HG03460 (cell line): Measurements from ENCODE around the gene SFMBT2.

Experiments
- ATAC-seq: cut with Tn5 transposase; IDR thresholded peaks from one replicate; pipeline ENCODE4 v1.9.1; 2021; ENCODE audit not compliant: unreplicated experiment

Gene SFMBT2

DNA sequence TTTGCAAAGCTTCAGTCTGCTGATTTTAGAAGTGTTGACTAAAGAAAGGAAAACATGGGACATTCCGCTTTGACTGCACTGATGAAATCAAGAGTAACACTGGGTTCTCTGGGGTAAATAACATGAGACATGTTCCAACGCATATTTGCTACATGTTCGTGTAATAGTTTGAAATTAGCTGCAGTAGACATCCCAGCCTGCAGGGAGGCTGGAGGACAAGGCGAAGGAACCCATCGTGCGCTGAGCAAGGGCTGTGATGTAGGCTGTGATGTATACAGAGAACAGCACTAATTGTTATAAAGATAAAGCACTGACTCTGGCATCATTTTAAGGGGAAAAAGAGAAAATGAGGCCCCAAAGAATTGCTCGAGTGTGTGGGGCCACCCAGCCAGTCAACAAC is 40.3 kb downstream of the SFMBT2 start:
- ATAC-seq, result no peak

DNA sequence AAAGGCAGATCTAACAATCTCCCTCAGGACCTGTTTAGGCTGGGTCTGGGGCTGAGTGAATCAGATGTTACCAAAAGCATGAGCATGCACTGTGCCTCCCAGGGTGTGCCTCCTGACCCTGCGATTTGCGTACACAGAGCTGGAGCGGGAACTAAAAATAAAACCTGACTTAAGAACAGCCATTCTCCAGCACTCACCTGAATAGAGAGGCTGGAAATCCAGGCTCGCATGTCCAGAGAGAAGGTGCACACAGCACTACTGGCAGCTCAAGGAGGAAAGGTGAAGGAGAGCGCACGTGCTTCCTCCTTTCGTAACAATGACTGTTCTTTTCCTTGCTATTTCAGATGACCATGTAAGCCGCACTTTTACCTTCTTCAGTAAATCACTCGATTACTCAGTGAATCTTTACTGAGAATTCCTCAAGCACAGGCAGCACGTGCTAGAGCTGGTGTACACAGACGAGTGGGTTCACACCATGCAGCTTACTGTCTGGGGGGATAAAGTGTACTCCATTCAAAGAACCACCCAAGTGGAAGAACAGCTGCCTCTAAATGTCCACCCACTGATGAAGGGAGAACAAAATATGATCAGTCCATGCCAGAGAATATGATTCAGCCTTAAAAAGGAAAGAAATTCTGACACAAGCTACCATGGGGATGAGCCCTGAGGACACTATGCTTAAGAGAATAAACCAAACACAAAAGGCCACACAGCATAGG is 45.6 kb downstream of the SFMBT2 start:
- no peak for ATAC-seq

DNA sequence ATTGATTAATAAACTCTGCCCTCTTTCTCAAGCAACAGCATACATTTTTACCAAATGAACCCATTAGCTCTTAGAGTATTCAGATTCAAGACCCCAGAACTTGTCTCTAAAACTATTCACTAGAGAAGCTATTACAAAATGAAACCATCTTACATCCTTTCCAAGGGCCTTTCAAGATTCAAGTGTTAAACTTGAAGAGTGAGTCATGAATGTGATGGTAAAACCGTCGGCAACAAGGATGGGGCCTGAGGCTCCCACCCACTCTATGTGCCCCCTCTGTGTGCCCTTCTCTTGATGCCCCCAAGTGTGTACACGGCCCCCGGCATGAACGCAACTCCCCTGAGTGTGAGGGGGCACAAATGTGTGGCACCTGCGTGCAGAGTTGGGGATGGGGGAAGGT is 46.4 kb downstream of the SFMBT2 start:
- no peak for ATAC-seq

DNA sequence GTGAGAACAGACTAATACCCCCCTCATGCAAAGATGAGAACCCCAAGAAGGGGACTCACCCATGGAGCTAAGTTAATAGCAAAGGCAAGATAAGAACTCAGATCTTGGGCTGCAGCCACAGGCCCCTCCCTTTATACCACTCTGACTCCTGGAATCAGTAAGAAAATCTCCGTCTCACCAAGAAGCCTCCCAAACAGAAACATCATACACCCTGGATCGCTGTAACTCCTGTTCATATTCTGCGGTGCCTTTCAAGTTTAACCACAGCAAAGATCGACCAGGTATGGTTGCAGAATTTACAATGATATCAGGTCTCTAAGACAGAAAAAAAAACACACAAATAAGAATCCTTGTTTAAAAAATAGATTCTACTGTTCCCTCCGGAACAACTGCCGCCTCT is 47.1 kb downstream of the SFMBT2 start:
- ATAC-seq, result no peak

DNA sequence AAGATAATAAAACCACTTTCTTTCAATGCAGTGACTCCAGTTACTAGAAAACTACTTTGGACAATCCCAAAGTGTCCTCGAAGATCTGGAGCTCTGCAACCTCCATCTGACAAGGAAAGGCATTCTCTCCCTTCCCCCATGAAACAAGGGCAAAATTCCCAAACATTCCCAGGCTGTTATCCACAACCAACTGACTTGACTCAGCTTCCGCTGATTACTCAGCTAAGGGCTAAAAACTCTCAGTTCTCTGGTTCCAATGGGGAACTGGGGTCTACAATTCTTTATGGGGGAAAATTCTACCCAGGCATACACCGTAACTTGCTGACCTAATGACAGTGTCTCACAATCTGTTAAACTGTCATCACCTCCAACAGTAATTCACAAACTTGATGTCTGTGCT is 48.4 kb downstream of the SFMBT2 start:
- ATAC-seq, result no peak

DNA sequence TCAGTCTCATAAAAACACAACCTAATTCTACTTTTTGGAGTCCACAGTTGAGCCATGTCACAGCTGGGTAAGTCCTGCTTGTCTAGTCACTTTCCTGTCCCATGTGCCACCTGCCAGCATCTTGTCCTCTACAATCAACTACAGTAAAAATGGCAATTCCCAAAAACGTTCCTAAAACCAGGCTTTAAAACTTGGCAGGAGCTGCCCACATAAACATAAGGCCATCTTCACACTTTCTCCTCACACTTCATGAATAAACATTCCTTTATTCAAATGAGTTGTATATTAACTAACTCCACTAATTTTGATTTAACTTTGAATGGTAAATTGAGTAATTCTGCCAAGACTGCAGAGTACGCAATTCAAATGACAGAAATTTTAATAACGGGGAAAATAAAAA is 49.5 kb downstream of the SFMBT2 start:
- no peak for ATAC-seq

DNA sequence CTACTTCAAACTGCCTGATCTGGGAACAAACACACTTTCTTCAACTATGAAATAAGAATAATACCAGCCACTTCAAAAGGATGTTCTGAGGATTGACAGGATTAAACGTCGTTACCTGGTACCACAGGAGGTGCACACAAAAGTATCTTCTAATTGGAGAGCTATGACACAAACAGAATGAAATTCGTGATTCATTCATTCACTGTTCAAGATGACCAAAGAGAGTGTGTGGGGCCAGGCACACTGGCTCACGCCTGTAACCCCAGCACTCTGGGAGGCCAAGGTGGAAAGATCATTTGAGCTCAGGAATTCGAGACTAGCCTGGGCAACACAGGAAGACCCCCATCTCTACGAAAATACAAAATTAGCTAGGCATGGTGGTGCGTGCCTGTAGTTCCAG is 50.9 kb downstream of the SFMBT2 start:
- ATAC-seq, result no peak

DNA sequence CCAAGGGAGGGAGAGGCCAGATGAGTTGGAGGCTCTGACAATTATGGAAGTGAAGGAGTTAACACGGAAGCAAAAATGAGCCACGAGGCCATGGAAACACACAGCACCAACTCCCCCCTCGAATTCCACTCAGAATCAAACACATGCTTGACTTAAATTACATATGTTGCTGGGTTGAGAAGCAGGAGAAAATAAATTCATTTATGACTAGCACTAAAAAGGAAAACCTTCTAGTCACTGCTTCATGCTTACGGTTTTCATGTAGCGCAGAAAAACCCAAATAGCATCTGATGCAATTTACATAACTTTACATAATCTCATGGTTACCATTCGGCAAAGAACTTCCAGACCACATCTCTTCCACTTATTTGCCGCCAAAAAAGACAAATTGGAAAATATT is 51.5 kb downstream of the SFMBT2 start:
- ATAC-seq, result no peak

DNA sequence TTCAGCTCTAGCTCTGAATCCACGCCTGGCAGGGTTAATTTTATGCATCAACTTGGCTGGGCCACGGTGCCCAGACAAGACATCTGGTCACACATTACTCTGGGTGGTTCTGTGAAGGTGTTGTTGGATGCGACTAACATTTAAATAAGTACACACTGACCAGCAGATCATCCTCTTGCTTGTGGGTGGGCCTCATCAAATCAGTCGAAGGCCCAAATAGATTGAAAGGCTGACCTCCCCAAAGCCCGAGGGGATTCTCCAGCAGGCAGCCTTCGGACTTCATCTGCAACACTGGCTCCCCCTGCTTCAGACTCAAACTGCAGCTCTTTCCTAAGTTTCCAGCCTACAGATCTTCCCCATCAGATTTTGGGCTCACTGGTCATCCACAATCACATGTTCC is 53.6 kb downstream of the SFMBT2 start:
- no peak for ATAC-seq

DNA sequence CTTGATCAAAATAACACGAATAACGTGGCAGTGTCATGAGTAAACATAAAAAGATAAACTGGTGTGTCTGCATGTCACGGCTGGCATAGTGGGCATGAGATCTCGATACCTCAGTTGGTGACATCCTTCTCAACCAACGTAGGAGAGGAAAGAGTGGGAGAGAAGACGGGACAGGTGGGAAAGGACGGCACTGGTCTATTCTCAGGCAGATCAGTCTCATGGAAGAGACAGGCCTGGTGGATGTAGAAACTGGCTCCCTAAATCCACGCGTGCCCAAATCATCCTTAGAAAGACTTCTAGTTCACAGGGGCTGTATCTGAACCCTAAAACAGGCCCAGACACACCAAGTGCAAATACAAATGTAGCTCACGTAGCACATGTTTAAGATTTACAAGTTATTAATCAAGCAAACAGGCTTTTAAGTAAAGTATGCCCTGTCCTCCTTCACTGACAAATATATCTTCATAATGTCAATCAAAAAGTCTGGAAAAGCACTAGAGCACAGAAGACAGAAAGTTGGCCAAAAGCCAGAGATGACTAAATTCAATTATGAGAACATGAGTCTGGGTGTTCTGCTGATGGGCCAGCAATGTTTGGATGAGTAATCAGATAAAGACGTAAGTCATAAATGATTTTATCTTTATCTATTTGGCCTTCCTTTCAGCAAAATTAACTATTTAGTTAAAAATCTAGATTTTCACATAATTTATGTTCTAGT is 56.3 kb downstream of the SFMBT2 start:
- ATAC-seq, result no peak

DNA sequence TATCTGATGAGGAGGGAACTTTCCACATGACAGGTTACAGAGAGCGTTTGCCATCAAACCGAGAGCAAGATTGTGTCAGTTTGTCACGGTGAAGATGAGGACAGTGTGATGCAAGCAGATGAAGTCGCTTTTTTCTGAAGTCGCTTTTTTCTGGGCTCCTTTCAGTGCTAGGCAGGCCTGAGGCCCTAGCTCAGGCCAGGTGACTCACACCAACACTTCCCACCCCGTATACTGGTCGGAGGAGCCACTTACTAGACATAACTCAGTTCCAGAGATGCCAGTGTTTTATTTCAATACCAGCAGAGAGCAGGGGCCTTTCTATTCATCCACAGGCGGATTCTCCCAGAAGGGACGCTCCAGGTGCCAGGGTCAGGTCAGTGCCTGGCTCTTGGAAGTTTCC is 58.9 kb downstream of the SFMBT2 start:
- ATAC-seq, result no peak

DNA sequence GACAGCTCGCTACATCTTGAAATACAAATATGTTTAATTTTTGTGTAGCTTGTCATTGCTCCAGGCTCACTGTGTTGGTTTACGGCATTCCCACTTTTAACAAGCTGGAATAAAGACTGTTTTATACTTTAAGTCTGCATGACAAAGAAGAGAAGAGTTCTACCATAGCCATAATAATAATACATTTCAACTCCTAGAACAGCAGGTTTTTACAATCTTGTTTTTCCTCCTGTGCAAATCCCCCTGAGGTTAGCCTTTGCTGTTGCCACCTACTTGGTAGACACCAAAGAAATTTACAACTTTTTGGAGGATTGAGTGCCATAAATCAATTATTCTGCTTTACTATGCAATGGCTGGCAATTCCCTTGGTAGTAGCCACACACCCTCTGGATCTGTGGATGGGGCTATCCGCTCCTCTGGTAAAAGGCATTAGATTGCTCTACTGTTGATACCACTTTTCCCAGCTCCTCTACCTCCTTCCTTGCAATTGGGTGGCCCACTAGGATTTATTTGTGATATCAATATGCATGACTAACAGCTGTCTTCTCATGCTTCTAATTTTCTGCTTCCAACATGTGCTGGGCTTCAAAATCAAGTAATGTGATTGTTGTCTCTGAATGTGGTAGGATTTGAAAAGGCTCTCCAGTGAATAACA is 60.2 kb downstream of the SFMBT2 start:
- ATAC-seq, result no peak

DNA sequence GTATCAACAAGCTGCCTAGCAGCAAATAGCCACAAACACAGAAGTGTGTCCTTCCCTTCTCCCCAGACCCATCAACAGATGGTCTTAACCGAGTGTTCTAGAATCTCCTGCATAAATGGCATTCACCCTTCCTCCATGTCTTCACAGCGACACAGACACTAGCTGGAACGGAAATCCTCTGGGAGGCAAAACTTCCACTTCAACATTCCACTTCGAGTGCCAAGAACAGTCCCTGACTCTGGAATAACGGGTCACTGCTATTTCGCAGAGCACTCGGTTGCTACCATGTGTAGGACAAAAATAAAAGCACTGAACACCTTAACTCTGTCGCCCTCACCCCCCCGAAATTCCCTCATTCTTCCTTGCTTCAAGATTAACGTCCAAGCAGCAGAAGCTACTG is 65.1 kb downstream of the SFMBT2 start:
- ATAC-seq, result no peak

DNA sequence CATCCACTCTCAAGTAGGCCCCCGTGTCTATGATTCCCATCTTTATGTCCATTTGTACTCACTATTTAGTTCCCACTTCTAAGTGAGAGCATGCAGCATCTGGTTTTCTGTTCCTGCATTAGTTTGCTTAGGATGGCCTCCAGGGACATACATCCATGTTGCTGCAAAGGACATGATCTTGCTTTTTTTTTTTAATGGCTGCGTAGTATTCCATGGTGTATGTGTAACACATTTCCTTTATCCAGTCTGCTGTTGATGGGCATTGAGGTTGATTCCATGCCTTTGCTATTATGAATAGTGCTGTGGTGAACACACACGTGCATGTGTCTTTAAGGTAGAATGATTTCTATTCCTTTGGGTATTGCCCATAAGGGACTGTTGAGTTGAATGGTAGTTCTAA is 67.8 kb downstream of the SFMBT2 start:
- ATAC-seq, result no peak

DNA sequence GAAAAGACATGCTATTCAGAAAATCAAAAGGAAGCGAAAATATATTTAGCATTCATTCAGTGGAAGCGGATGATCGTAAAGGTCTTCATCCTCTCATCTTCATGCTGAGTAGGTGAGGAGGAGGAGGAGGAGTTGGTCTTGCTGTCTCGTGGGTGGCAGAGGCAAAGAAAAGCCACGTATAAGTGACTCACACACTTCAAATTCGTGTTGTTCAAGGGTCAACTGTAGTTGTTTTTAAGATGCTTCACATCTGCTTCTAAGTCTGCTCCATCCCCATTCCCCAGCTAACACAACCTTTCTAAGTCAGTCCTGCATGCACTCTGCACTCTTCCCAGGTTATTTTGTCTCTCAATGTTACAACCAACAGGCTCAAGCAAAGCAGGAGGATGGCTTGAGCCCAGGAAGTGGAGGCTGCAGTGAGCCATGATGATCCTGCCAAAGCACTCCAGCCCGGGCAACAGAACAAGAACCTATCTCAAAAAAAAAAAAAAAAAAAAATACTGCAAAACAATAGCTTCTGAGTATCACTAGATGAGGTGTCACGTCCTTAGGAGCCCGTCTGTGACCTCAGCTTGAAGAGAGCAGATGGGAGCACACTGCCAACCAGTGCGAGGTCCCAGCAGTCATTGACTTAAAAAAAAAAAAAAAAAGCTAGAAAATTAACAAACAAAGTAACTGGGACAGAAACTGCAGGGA is 70.5 kb downstream of the SFMBT2 start:
- ATAC-seq, result no peak

DNA sequence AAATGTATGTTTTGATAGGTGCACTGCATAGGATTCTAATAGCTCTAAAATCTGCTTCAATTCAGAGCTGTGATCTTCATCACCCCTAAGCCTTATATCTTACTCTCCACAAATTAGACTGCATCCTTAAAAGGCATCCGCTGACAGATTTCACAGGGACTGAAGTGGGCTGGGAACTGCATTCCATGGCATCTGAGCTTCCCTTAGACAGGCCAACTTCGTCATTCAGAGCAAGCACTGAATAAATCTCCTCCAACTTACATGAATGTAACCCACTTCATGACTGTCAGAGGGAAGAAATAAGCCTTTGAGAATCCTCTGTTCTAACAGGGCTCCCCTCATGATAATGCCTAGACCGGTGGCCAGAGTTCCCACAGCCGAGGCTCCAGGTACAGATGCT is 71.3 kb downstream of the SFMBT2 start:
- ATAC-seq, result no peak

DNA sequence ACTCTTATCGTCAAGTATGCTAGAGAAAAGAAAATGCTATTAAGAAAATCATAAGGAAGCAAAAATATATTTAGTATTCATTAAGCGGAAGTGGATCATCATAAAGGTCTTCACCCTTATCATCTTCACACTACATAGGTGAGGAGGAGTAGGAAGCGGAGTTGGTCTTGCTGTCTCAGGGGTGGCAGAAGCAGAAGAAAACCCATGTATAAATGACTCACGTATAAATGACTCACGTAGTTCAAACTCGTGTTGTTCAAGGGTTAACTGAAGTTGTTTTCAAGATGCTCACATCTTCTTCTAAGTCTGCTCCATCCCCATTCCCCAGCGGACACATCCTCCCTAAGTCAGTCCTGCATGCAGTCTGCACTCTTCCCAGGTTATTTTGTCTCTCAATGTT is 72.4 kb downstream of the SFMBT2 start:
- no peak for ATAC-seq

DNA sequence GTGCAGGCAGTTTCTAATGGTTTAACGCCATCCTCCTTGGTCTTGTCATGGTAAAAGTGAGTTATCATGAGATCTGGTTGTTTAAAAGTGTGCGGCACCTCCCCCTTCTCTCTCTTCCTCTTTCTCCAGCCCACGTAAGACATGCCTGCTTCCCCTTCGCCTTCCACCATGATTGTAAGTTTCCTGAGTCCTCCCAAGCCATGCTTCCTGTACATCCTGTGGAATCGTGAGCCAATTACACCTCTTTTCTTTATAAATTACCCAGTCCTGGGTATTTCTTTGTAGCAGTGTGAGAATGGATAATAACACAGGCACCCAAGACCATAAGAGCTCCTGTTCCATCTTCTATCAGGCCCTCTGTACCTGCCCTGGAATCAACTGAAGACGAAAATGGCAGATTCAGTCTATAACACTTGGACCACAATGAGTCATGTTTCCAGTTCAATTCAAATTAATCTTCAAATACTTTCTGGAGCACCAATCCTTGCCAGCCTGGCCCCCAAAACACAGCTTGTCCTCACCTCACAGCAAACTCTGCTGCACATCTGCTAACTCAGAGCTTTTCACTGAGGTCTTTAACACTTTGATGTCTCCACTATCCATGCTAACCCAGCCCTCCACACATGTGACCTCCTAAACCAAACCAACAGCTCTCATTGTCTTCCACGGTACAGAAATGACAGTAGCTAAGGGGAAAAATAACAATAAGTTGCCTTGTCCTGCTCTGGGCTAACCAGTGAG is 73.2 kb downstream of the SFMBT2 start:
- ATAC-seq, result peak; percentile 69

DNA sequence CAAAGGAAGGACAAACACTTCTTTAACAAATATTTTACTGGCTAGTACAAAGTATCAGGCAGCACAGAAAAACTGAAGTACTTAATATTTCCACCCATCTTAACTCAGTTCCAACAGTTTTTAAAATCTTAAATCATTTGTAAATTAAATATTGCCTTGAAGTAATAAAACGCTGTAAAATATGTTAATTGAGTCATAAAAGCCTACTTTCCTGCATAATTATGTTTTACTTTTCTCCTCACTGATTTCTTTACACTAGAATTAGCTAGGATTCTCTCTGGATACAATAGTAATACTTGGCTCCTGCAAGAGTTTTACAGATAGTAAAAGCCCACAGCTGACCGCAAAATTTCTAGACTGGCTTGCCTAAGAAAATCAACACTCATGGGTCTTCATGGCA is 74.9 kb downstream of the SFMBT2 start:
- ATAC-seq, result no peak

DNA sequence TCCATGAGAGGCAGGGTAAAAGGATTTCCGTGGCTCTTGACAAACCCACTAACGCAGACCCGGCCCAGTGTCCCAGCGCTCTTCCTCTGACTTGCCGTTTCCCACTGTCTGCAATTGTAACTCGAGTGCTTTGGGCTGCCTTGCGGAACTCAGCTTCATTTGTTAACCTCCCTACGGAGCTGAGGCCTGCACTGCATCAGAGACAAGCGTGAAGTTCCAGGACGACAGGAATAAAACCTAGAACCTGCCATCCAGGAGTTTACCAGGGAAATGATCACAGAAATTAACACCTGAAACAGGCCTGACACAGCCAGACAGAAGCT is 76.2 kb downstream of the SFMBT2 start:
- ATAC-seq, result no peak

DNA sequence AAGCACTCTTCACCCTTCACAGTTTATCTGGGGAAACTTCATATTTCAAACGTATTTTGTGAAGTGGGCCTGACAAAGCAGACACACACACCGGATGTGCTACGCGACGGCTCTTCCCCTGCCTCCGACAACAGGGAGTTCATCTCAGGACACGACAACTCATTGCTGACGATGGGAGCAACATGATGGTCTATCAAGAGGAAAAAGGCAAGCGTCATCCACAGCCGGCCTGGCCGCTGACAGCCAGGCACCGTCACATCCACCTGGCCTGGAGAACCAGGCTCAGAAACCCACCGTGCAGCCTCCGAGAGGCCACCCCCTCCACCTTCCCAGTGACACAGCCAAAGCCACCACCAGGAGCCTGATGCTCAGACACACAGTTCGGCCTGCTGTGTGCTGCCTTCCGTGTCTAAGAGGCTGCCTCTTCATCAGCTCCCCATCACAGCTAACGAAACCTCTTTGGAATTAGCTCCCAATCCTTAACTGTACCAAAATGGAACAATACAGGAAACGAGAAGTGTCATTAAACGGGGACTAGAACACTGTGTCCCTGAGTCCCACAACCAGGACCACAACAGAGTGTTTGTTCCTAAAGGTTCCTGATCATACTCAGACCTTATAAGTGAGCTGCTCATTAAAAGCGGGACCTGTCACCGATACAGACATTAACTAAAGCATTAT is 76.7 kb downstream of the SFMBT2 start:
- ATAC-seq, result no peak
